HG03575 (cell line): ENCODE measurements around the gene GOLGA6L25.
"Not testable (repeated sequence)": the region's sequence is repeated elsewhere in the genome, so short reads cannot be mapped to it uniquely, and the experiment has no call there.

ENCODE experiments used
- ATAC-seq: cut with Tn5 transposase; IDR thresholded peaks from one replicate; pipeline ENCODE4 v1.9.1; 2021; ENCODE audit not compliant: unreplicated experiment, insufficient number of reproducible peaks, low FRiP score; ENCODE audit errors: extremely low read depth

Gene GOLGA6L25, protein sequence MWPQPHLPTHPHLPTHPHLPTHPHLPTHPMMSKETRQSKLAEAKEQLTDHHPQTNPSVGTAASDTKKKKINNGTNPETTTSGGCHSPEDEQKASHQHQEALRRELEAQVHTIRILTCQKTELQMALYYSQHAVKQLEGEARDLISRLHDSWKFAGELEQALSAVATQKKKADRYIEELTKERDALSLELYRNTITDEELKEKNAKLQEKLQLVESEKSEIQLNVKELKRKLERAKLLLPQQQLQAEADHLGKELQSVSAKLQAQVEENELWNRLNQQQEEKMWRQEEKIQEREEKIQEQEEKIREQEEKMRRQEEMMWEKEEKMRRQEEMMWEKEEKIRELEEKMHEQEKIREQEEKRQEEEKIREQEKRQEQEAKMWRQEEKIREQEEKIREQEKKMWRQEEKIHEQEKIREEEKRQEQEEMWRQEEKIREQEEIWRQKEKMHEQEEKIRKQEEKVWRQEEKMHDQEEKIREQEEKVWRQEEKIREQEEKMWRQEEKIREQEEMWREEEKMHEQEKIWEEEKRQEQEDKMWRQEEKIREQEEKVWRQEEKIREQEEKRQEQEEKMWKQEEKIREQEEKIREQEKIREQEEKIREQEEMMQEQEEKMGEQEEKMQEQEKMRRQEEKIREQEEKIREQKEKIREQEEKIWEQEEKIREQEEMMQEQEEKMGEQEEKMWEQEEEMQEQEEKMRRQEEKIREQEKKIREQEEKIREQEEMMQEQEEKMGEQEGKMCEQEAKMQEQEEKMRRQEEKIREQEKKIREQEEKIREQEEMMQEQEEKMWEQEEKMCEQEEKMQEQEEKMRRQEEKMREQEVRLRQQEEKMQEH

DNA sequence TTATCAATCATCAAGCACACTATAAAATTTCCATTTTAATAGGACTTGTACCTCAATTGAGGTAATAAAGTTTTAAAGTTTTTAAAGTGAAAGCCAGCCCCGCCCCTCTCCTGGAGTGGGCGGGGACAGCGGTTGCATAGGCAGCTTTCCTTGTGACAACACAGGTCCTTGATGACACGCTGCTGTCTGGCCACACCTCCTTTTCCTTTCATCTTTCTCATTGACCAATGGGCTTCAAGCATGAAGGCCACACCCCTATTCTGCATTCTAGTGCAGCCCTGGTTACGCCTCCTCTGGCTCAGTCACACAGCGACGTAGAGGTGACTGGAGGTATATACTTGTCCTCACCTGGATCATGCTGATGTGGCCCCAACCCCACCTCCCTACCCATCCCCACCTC lies at the start of gene GOLGA6L25:
Gene GOLGA6L25 (plus strand): TSS at position 301 of the 400 bp plus-strand sequence. CDS start 61 bp downstream, at position 362.
- ATAC-seq: not testable (repeated sequence)

DNA sequence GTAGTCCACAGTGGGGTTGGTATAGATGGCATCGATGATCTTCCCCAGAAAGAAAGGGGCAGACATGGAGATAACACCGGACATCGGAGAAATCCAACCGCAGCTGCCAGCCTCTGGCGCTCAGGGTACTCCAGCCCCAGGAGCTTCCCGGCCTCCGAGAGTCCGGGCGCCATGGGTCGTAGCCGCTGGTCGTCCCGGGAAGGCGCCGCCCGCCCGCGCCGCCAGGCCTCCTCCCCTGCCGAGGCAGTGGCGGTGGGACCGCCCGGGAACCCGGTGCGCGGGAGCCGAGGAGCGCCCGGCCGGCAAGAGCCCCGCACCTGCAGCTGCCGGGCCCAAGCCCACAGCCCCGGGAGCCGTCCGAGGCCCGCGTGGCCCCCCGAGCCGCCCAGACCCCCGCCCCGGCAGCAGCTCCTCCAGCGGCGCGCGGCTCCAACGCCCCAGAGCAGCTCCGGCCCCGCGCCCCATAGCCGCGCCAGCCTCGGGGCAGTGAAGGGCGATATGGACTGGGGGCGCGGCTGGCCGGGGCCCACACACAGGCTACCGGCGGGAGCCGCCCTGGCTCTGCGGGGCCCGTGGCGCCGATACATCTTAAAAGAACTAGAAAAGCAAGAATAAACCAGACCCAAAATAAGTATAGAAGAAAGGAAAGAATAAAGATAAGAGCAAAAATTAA lies 45.0 kb upstream of the GOLGA6L25 start:
- not testable (repeated sequence) for ATAC-seq

DNA sequence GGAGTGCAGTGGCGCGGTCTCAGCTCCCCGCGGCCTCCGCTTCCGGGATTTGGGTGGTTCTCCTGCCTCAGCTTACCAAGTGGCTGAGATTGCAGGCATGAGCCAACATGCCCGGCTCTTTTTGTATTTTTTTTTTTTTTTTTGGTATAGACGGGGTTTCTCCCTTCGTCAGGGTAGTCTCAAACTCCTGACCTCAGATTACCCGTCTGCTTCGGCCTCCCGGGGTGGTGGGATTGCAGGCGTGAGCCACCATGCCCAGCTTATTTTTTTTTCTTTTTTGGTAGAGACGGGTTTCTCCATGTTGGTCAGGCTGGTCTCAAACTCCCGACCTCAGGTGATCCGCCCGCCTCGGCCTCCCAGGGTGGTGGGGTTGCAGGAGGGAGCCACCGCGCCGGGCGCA lies 39.2 kb upstream of the GOLGA6L25 start:
- ATAC-seq: not testable (repeated sequence)

DNA sequence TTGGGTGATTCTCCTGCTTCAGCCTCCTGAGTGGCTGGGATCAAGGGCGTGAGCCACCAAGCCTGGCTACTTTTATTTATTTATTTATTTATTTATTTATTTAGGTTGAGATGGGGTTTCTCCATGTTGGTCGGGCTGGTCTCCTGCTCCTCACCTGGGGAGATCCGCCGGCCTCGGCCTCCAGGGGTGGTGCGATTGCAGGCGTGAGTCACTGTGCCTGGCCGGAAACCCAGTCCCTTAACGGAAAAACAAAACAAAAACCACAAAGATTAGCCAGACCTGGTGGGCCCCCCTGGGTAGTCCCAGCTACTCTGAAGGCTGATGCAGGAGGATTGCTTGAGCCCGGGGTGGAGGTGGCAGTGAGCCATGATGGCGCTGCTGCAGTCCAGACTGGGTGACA lies 38.2 kb upstream of the GOLGA6L25 start:
- not testable (repeated sequence) for ATAC-seq

DNA sequence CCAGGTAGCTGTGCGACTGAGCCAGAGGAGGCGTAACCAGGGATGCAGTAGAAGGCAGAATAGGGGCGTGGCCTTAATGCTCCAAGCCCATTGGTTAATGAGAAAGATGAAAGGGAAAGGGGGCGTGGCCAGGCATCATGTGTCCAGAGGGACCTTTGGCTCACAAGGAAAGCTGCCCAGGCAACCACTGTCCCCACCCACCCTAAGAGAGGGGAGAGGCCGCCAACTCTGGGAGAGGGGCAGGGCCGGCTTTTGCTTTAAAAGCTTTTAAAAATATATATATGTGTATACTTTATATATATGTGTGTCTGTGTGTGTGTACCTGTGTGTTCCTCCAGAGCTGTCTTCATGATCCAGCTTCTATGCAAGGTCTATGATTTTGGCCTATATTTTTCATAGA lies 20.4 kb upstream of the GOLGA6L25 start, which contains the start of gene GOLGA8G:
Gene GOLGA8G (minus strand): TSS at position 18 of the 400 bp plus-strand sequence. CDS start 62 bp downstream, outside the sequence.
- not testable (repeated sequence) for ATAC-seq

DNA sequence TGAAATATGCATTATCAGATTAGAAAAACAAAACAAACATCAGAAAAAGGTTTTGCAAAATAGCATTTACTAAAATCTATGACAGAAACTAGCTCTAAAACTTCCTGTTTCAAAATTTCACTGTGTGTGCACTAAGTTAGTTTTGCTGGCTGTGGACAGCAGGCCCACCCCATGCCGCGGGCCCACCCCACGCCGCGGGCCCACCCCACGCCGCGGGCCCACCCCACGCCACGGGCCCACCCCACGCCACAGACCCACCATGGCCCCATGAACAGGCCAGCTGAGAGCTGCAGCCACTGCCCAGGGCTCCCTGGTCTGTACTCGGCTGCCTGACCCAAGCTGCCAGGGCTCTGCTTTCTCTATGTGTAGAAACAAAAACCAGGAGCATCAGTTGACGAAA lies 20.0 kb downstream of the GOLGA6L25 start:
- ATAC-seq: not testable (repeated sequence)

DNA sequence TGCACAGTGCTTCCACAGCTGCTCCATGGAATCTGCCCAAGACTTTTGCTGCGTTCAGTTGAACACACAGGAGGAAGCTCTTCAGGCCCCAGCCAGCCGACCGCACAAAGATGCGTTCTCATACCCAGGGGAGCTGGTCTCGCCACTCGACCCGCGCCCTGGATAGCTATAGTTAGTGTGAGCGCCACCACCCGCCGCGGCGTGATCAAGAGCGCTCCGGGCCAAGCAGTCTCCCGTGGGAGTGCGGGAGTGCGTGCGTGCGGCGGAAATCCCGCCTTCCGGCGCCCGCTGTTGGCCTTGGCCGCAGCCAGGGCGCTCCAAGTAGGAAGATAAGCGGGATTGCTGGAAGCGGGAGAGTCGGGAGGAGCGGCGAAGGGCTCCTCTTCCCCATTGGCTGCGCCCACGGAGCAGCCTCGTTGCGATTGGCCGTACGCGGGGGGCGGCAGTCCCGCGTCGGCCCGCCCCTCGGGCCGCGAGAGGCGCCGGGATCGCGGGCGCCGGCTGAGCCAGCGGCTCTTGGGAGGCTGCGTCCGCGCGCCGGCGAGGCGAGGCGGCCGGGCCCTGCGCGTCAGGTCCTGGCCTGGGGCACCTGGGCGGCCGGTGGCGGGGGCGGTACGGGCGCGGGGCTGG lies 35.7 kb downstream of the GOLGA6L25 start:
- not testable (repeated sequence) for ATAC-seq

DNA sequence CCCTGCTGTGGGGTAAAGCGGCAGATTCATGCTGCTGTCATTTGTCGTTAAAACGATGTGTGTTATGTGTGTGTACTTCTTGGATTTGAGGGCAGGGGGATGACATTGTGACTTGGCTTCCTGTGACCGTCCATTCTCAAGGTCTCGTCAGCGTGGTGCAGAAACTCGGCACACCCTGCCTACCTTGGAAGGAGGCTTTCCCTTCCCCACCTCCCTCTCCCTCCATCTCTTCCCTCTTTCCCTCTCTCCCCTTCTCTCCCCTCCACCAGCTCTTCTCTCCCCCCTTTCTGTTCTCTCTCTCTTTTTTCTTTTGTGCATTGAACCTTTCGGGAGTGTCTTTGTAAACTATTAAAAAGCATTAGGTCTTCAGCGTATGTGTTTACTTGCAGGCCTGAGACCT lies 36.4 kb downstream of the GOLGA6L25 start:
- not testable (repeated sequence) for ATAC-seq

DNA sequence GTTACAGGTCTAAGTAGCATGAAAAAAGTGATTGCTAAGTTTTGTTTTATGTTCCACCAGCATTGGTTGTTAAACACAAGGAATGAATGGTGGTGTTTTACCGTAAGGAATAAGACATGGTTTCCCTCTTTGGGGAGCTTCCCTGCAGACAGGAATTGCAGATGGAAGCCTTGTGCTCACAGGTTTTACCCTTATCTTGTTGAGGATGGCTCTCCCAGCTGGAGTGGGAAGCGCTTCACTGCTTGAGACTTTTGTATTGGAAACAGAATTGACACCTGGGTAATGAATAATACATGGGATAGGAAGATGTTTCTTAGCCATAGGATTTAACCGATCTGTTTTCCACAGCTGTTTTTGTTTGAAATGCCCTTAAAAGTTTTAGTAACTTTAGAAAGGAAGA lies 39.0 kb downstream of the GOLGA6L25 start:
- not testable (repeated sequence) for ATAC-seq

DNA sequence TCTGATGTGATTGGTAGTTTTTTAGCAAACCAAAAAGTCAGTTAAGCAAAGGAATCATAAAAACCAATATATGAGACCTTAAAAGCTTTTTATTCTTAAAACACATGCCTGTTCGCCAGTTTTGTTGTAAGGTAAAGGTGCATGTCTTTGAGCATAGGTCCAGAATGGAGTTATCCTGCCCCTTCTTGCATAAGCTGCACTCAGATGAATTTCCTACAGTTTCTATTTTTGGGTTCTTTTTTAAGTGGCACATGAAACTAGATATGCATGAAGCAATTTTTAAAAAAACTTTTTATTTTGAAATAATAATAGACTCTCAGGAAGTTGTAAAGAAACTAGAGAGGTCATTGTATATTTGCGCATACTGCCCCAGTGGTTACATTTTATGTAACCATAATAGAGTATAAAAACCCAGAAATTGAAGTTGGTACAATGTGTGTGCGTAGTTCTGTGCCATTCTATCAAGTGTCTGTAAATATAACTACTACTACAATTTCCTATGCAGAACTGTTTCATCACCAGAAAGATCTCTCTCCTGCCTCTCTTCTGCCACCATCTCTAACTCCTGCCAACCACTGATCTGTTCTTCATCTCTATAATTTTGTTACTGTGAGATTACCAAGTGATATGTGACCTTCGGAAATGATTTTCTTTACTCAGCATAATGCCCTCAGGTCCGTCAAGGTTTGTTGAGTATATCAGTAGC lies 40.2 kb downstream of the GOLGA6L25 start:
- ATAC-seq: not testable (repeated sequence)

DNA sequence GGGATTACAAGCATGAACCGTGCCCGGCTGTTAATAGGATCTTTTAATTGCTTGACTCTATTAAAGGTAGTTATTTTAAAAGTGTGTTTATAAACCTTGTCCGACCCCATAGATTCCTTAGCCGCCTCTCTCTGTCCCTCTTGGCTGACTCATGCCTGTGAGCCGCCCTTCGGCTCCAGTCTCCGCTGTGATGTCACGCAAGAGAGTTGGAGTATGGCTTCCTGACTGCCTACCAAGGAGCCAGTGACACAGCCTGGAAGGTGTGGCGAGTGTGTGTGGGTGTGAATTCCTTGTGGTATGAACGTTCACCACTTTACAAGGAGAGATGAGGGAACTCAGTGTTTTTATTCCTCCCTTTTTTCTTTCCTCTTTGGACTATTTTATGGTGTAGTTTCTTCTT lies 44.1 kb downstream of the GOLGA6L25 start:
- ATAC-seq: not testable (repeated sequence)

DNA sequence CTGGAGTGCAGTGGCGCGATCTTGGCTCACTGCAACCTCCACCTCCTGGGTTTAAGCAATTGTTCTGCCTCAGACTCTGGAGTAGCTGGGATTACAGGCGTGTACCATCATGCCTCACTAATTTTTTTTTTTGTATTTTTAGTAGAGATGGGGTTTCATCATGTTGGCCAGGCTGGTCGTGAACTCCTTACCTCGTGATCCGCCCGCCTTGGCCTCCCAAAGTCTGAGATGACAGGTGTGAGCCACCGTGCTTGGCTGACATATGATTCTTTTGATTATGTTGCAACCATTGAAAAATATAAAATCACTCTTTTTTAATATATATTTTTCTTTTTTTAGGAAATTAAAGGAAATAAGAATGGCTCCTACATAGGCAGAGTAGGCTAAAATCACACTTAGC lies 44.8 kb downstream of the GOLGA6L25 start:
- ATAC-seq: not testable (repeated sequence)

DNA sequence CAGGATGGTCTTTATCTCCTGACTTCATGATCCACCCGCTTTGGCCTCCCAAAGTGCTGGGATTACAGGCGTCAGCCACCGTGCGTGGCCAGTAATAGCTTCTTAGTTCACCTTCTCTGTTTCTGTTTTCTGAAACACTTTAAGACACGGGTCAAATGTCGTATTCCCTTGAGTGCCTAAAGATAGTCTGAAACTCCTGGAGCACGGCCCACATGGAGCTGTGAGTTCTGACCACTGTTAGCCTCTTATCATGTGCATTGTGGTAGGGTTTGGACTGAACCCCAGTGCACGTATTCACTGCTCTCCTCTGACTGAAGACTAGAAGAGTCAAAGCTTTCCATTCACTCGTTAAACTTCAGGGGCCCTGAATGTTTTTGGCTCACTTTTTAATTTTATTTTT lies 48.8 kb downstream of the GOLGA6L25 start:
- ATAC-seq: not testable (repeated sequence)
